Measurements from ENCODE around the gene ENTPD1. TPM values are rescaled to one million over a fixed set of nuclear protein-coding genes. Genes with fewer than 3 reads are reported as not detected.
A peak's percentile ranks its signal among the peaks of the same experiment; 100 is the strongest.
"Not testable (repeated sequence)": the region's sequence is repeated elsewhere in the genome, so short reads cannot be mapped to it uniquely, and the experiment has no call there.

ENTPD1 gene
- total RNA-seq, 2 donors from 2014 or later = 12.3 to 15.0 TPM

- DNase-seq (ENCODE audit: low spot score) = peak; percentile 75
- no peaks in the 10 kb centered on the region for H3K27me3 ChIP-seq
- TF ChIP-seq CTCF (IDR thresholded peaks at IDR 0.05) = peak in 1 of 2 donors; percentile 20
- peak overlapping the region; percentile 68 to 80 for H3K27ac ChIP-seq
- peak overlapping the region; percentile 55 to 61 for H3K4me3 ChIP-seq
- H3K9me3 ChIP-seq = no peaks in the 10 kb centered on the region
- peaks cover 0 to 8% of the 10 kb centered on the region in 2 donors for H3K4me1 ChIP-seq
- H3K36me3 ChIP-seq = no peaks in the 10 kb centered on the region
Observed at GRCh38 chr10:95906677-95907455, 150.9 kb downstream of the ENTPD1 start.

GRCh38 chr10:95907456-95908253, 151.7 kb downstream of the ENTPD1 start, which contains the start of gene CC2D2B:
Gene CC2D2B, plus strand, starts transcription at chr10:95907975. Its CDS starts 3,349 bp downstream, at chr10:95911324.
- Histone ChIP-seq H3K27ac (peak within 1 kb of the TSS; percentile 68 to 80), H3K36me3 (no peaks in the 10 kb centered on the region), H3K27me3 (no peaks in the 10 kb centered on the region), H3K4me3 (peak within 1 kb of the TSS; percentile 55 to 61), H3K4me1 (peaks cover 0 to 8% of the 10 kb centered on the region in 2 donors), H3K9me3 (no peaks in the 10 kb centered on the region)
- peak; percentile 87 for DNase-seq (ENCODE audit: low spot score)
- TF ChIP-seq CTCF (IDR thresholded peaks at IDR 0.05) = no peak

DNA sequence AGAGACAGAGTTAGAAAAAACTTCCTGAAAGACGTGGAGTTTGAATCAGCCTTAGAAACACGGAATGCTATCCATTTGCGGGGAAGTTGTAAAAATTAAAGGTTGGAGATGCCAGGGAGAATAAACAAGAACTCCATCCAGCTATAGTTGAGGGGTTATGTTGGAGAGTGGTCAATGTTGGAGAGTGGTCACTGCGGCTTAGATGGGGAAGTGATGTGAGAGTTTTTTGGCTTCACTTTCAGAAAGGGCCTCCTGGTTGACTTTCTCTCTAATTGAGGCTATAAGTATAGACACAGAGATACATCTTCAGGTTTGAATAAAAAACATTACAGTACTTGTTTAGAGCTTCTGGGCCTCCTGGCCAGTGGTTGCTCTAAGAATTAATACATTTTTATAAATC, 152.5 kb downstream of the ENTPD1 start:
- Histone ChIP-seq H3K4me3 (no peak overlapping the region), H3K9me3 (no peaks in the 10 kb centered on the region), H3K36me3 (no peaks in the 10 kb centered on the region), H3K4me1 (peaks cover 0 to 8% of the 10 kb centered on the region in 2 donors), H3K27me3 (no peaks in the 10 kb centered on the region), H3K27ac (no peak overlapping the region)
- DNase-seq (ENCODE audit: low spot score) = no peak
- TF ChIP-seq CTCF (IDR thresholded peaks at IDR 0.05) = no peak

DNA sequence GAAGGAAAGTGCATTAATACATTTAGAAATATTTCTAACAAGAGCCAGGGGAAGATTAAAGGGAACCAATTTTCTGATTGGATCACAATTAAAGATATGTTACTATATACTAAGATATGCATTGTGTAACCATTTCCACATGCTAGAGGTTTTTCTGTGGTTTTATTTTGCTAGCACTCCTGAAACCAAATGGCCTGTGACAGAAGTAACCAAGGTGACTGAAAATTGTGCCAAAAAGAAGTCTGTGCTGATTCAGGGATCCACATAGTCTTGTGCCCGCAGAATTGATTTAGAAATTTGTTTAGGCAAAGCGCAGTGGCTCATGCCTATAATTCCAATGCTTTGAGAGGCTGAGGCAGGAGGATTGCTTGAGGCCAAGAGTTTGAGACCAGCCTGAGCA, 153.6 kb downstream of the ENTPD1 start:
- no peaks in the 10 kb centered on the region for H3K36me3 ChIP-seq
- H3K4me3 ChIP-seq = no peak overlapping the region
- H3K27ac ChIP-seq = no peak overlapping the region
- no peaks in the 10 kb centered on the region for H3K27me3 ChIP-seq
- DNase-seq (ENCODE audit: low spot score) = no peak
- H3K9me3 ChIP-seq = no peaks in the 10 kb centered on the region
- no peak for TF ChIP-seq CTCF (IDR thresholded peaks at IDR 0.05)
- peaks cover 0 to 8% of the 10 kb centered on the region in 2 donors for H3K4me1 ChIP-seq

DNA sequence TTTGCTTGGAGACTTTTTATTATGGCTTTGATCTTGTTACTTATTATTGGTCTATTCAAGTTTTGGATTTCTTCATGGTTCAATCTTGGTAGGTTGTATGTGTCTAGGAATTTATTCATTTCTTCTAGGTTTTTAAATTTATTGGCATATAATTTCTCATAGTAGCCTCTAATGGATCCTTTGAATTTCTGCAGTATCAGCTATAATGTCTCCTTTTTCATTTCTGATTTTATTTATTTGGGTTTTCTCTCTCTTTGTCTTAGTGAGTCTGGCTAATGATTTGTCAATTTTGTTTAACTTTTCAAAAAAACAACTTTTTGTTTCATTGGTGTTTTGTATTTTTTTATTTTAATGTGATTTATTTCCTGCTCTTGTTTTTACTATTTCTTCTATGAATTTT, 160.1 kb downstream of the ENTPD1 start:
- not testable (repeated sequence) for H3K4me3 ChIP-seq; DNase-seq (ENCODE audit: low spot score); H3K36me3 ChIP-seq; H3K27me3 ChIP-seq; H3K4me1 ChIP-seq; H3K9me3 ChIP-seq; H3K27ac ChIP-seq

Other genes starting within 250 kb of the ENTPD1 start
- 100 to 1,000 TPM; 742 to 815 TPM for gene SORBS1, start 194.8 kb upstream of the ENTPD1 start, total RNA-seq
- 10 to 100 TPM; 13.7 to 17.6 TPM for gene ALDH18A1, start 99.5 kb upstream of the ENTPD1 start, total RNA-seq
- 10 to 100 TPM; 14.1 to 15.6 TPM for gene TCTN3, start 62.2 kb upstream of the ENTPD1 start, total RNA-seq
- gene CC2D2B, start 151.8 kb downstream of the ENTPD1 start, total RNA-seq = 1 to 10 TPM in 1 of 2 donors, under 1 TPM in 1; 0.98 to 1.6 TPM